KMS-11 (cell line): ENCODE results near the gene HIRIP3.

Source experiments
- H2AFZ ChIP-seq: fragments of 200-600 bp; sonication (generic); 2 replicates; pipeline ENCODE4 v1.6.1; 2016; ENCODE audit warnings: antibody characterized with exemption, mixed run types, low read depth
- H3K27ac ChIP-seq: fragments of 200-600 bp; sonication (generic); 2 replicates; pipeline ENCODE4 v1.6.1; 2016; ENCODE audit warnings: mild to moderate bottlenecking, mixed run types
- H3K27me3 ChIP-seq: fragments of 200-600 bp; sonication (generic); 2 replicates; pipeline ENCODE4 v1.6.1; 2017; ENCODE audit warnings: mild to moderate bottlenecking, low read depth, mixed run types, moderate library complexity; ENCODE audit not compliant: insufficient read depth
- H3K36me3 ChIP-seq: fragments of 200-600 bp; sonication (generic); 2 replicates; pipeline ENCODE4 v1.6.1; 2017; ENCODE audit warnings: mild to moderate bottlenecking, mixed run types; ENCODE audit not compliant: insufficient read depth
- H3K4me1 ChIP-seq: fragments of 200-600 bp; sonication (generic); 2 replicates; pipeline ENCODE4 v1.6.1; 2016; ENCODE audit warnings: mild to moderate bottlenecking, low read depth, mixed run types; ENCODE audit not compliant: poor library complexity, severe bottlenecking
- H3K4me2 ChIP-seq: fragments of 200-600 bp; sonication (generic); 2 replicates; pipeline ENCODE4 v1.7.0; 2016; ENCODE audit warnings: mild to moderate bottlenecking, mixed run types
- H3K4me3 ChIP-seq: fragments of 200-600 bp; sonication (generic); IDR thresholded peaks from 2 replicates; pipeline ENCODE4 v1.6.1; 2017; ENCODE audit warnings: low read depth, low read length, mixed read lengths; ENCODE audit not compliant: insufficient read depth
- H3K79me2 ChIP-seq: fragments of 200-600 bp; sonication (generic); 2 replicates; pipeline ENCODE4 v1.6.1; 2016; ENCODE audit warnings: low read depth, mixed run types; ENCODE audit not compliant: insufficient read depth
- H3K9ac ChIP-seq: fragments of 200-600 bp; sonication (generic); 2 replicates; pipeline ENCODE4 v1.6.1; 2016; ENCODE audit warnings: mild to moderate bottlenecking, mixed run types
- H4K20me1 ChIP-seq: fragments of 200-600 bp; sonication (generic); 2 replicates; pipeline ENCODE4 v1.6.1; 2016; ENCODE audit warnings: mild to moderate bottlenecking, mixed run types; ENCODE audit not compliant: insufficient read depth
- CTCF ChIP-seq: fragments of 200-600 bp; sonication (generic); conservative IDR thresholded peaks from 2 replicates; pipeline ENCODE4 v1.6.1; 2017; ENCODE audit warnings: low read depth, mild to moderate bottlenecking, antibody characterized with exemption, low read length, moderate library complexity, mixed read lengths

Gene HIRIP3

GRCh38 chr16:30028438-30029076, 33.1 kb upstream of the HIRIP3 start:
- peaks cover 85% of the 10 kb centered on the region for H3K27me3 ChIP-seq
- H2AFZ ChIP-seq: no peak overlapping the region
- no peak overlapping the region for H3K4me2 ChIP-seq
- H3K79me2 ChIP-seq: no peaks in the 10 kb centered on the region
- TF ChIP-seq CTCF: no peak
- no peak overlapping the region for H3K9ac ChIP-seq
- H3K27ac ChIP-seq: no peak overlapping the region
- H4K20me1 ChIP-seq: no peaks in the 10 kb centered on the region
- H3K4me3 ChIP-seq: no peak overlapping the region
- peaks cover 3% of the 10 kb centered on the region for H3K4me1 ChIP-seq
- no peaks in the 10 kb centered on the region for H3K36me3 ChIP-seq

GRCh38 chr16:30027588-30028437, 32.4 kb upstream of the HIRIP3 start:
- Histone ChIP-seq H3K4me2 (no peak overlapping the region), H4K20me1 (no peaks in the 10 kb centered on the region), H3K4me1 (peaks cover 3% of the 10 kb centered on the region), H3K9ac (no peak overlapping the region), H3K36me3 (no peaks in the 10 kb centered on the region), H3K4me3 (no peak overlapping the region), H3K79me2 (no peaks in the 10 kb centered on the region), H3K27ac (no peak overlapping the region), H2AFZ (no peak overlapping the region), H3K27me3 (peaks cover 93% of the 10 kb centered on the region)
- no peak for TF ChIP-seq CTCF

- no peaks in the 10 kb centered on the region for H4K20me1 ChIP-seq
- TF ChIP-seq CTCF: no peak
- peaks cover 91% of the 10 kb centered on the region for H3K27me3 ChIP-seq
- no peaks in the 10 kb centered on the region for H3K36me3 ChIP-seq
- no peak overlapping the region for H3K4me3 ChIP-seq
- no peak overlapping the region for H3K9ac ChIP-seq
- peaks cover 2% of the 10 kb centered on the region for H3K4me1 ChIP-seq
- H3K79me2 ChIP-seq: no peaks in the 10 kb centered on the region
- H3K4me2 ChIP-seq: no peak overlapping the region
- H3K27ac ChIP-seq: no peak overlapping the region
- no peak overlapping the region for H2AFZ ChIP-seq
Observed at GRCh38 chr16:30026449-30026848, 31.0 kb upstream of the HIRIP3 start.

- Histone ChIP-seq H3K79me2 (no peaks in the 10 kb centered on the region), H4K20me1 (no peaks in the 10 kb centered on the region), H3K36me3 (no peaks in the 10 kb centered on the region), H2AFZ (no peak overlapping the region), H3K9ac (no peak overlapping the region), H3K27me3 (peaks cover 87% of the 10 kb centered on the region), H3K4me3 (no peak overlapping the region), H3K4me2 (no peak overlapping the region), H3K27ac (no peak overlapping the region), H3K4me1 (no peaks in the 10 kb centered on the region)
- no peak for TF ChIP-seq CTCF
Observed at GRCh38 chr16:30025574-30025973, 30.2 kb upstream of the HIRIP3 start.
